Motor neuron (in vitro differentiated cells): Measurements from ENCODE around the gene UVSSA. TPM values are rescaled to one million over a fixed set of nuclear protein-coding genes. Genes with fewer than 3 reads are reported as not detected.
"Not testable (repeated sequence)": the region's sequence is repeated elsewhere in the genome, so short reads cannot be mapped to it uniquely, and the experiment has no call there.

ENCODE experiments used
- ATAC-seq, 8 experiments: fragments of 200-7000 bp; cut with Tn5 transposase; replicated peaks in 6 of 8; 2 replicates each; pipeline ENCODE4 v1.8.0; 2021; ENCODE audit warnings: mild to moderate bottlenecking in 8 of 8, moderate library complexity in 8 of 8
- H3K27ac ChIP-seq, 2 donors: fragments of 250-450 bp; sonication (Bioruptor Pico); 2 replicates each; pipeline ENCODE4 v1.9.0; 2021; ENCODE audit warnings: antibody characterized with exemption in 2 of 2, mild to moderate bottlenecking in 2 of 2, moderate library complexity in 1 of 2
- H3K4me1 ChIP-seq, 2 donors: fragments of 250-450 bp; sonication (Bioruptor Pico); replicated peaks in 1 of 2; 2 replicates each; pipeline ENCODE4 v1.6.1; 2021; ENCODE audit warnings: antibody characterized with exemption in 2 of 2, mild to moderate bottlenecking in 2 of 2, moderate library complexity in 1 of 2
- H3K4me3 ChIP-seq, 5 donors: fragments of 250-450 bp; sonication (Bioruptor Pico); 2 replicates each; pipeline ENCODE4 v1.9.0; 2021; ENCODE audit warnings: antibody characterized with exemption in 5 of 5, mild to moderate bottlenecking in 5 of 5, moderate library complexity in 4 of 5
- WGBS, 10 experiments: fragments of 450-650 bp; shearing (Covaris generic); methylation state at CpG; one replicate each; pipeline ENCODE4 v1.0.0; 2022; 5-methylcytosine and 5-hydroxymethylcytosine counted together
- in situ Hi-C, 9 experiments: fragments of 400-800 bp; cut with MboI; loops; one replicate each; pipeline ENCODE4 v1.15.0; 2021; ENCODE audit warnings: low sequenced_read_pairs in 9 of 9, low pct_unique_long_range_greater_than_20kb in 2 of 9; ENCODE audit not compliant: unreplicated experiment in 9 of 9
- total RNA-seq, 8 experiments: library from RNA; unstranded; fragments of 300-600 nt; gene quantifications; 2 replicates each; pipeline versions ENCODE4 v1.2.3 to v1.2.4, GENCODE V29; 2022

The UVSSA gene
- total RNA-seq, 8 experiments from 2014 or later, result 4.9 to 41.9 (median 8.1) TPM

- no peaks in the 10 kb centered on the region for H3K4me1 ChIP-seq
- H3K27ac ChIP-seq, result no peak overlapping the region
- H3K4me3 ChIP-seq, result no peak overlapping the region
- ATAC-seq, result peak in 3 of 8 experiments; percentile 5 to 23 (median 10)
- WGBS, 10 experiments, result 60 to 100% (median 87%) methylated on average over 1 to 8 of the region's 34 CpGs; no CpG with 5 or more reads in 5 of the 10 experiments
- in situ Hi-C loops, result no loop called here
Measured at GRCh38 chr4:1330761-1331590, 16.0 kb upstream of the UVSSA start.

- in situ Hi-C loops, result no loop called here
- Histone ChIP-seq H3K27ac (no peak overlapping the region), H3K4me3 (no peak overlapping the region), H3K4me1 (no peaks in the 10 kb centered on the region)
- ATAC-seq, result peak in 3 of 8 experiments; percentile 3 to 36 (median 11)
- 60 to 100% (median 80%) methylated on average over 1 to 5 of the region's 21 CpGs; no CpG with 5 or more reads in 5 of the 10 experiments for WGBS, 10 experiments
Measured at GRCh38 chr4:1331591-1332353, 15.2 kb upstream of the UVSSA start.

GRCh38 chr4:1332686-1333085 lies 14.3 kb upstream of the UVSSA start:
- ATAC-seq, result peak in 2 of 8 experiments; percentile 40 to 74
- H3K4me3 ChIP-seq, result no peak overlapping the region
- 80 to 98% (median 94%) methylated on average over 1 to 9 of the region's 13 CpGs; no CpG with 5 or more reads in 6 of the 10 experiments for WGBS, 10 experiments
- H3K4me1 ChIP-seq, result no peaks in the 10 kb centered on the region
- in situ Hi-C loops, result no loop called here
- no peak overlapping the region for H3K27ac ChIP-seq

GRCh38 chr4:1333256-1333655 lies 13.8 kb upstream of the UVSSA start:
- no peak for ATAC-seq
- 77 to 100% (median 89%) methylated on average over 2 to 6 of the region's 8 CpGs; no CpG with 5 or more reads in 6 of the 10 experiments for WGBS, 10 experiments
- Histone ChIP-seq H3K4me3 (no peak overlapping the region), H3K27ac (no peak overlapping the region), H3K4me1 (no peaks in the 10 kb centered on the region)
- in situ Hi-C loops, result no loop called here

GRCh38 chr4:1333851-1334578 lies 13.0 kb upstream of the UVSSA start:
- ATAC-seq, result peak in 1 of 8 experiments; percentile 36
- H3K4me3 ChIP-seq, in situ Hi-C loops, H3K4me1 ChIP-seq, H3K27ac ChIP-seq: not testable (repeated sequence)
- 40 to 100% (median 80%) methylated on average over 1 to 3 of the region's 12 CpGs; no CpG with 5 or more reads in 5 of the 10 experiments for WGBS, 10 experiments

GRCh38 chr4:1334579-1334895 lies 12.5 kb upstream of the UVSSA start:
- H3K27ac ChIP-seq, result no peak overlapping the region

GRCh38 chr4:1335193-1335883 lies 11.7 kb upstream of the UVSSA start:
- 91 to 100% (median 100%) methylated on average over 1 to 2 of the region's 4 CpGs; no CpG with 5 or more reads in 7 of the 10 experiments for WGBS, 10 experiments
- H3K4me1 ChIP-seq, H3K4me3 ChIP-seq, in situ Hi-C loops, H3K27ac ChIP-seq, ATAC-seq: not testable (repeated sequence)

More at GRCh38 chr4:1334579-1334895, 12.5 kb upstream of the UVSSA start:
- H3K4me3 ChIP-seq, result no peak overlapping the region
- 74 to 100% (median 95%) methylated on average over 2 to 3 of the region's 6 CpGs; no CpG with 5 or more reads in 7 of the 10 experiments for WGBS, 10 experiments
- in situ Hi-C loops, result no loop called here
- ATAC-seq, result peak in 3 of 8 experiments; percentile 32 to 84 (median 36)
- H3K4me1 ChIP-seq, result no peaks in the 10 kb centered on the region

GRCh38 chr4:1336088-1336491 lies 10.9 kb upstream of the UVSSA start:
- WGBS, 10 experiments, result 80 to 100% (median 96%) methylated on average over 1 to 3 of the region's 7 CpGs; no CpG with 5 or more reads in 1 of the 10 experiments
- in situ Hi-C loops, result no loop called here
- Histone ChIP-seq H3K4me1 (no peaks in the 10 kb centered on the region), H3K4me3 (no peak overlapping the region), H3K27ac (no peak overlapping the region)
- no peak for ATAC-seq

- ATAC-seq, result peak in 5 of 8 experiments; percentile 57 to 85 (median 77)
- H3K4me3 ChIP-seq, result no peak overlapping the region
- WGBS, 10 experiments, result 40 to 96% (median 88%) methylated on average over 1 to 7 of the region's 11 CpGs; no CpG with 5 or more reads in 1 of the 10 experiments
- H3K4me1 ChIP-seq, result no peaks in the 10 kb centered on the region
- H3K27ac ChIP-seq, result no peak overlapping the region
- in situ Hi-C loops, result no loop called here
Measured at GRCh38 chr4:1337376-1337831, 9.6 kb upstream of the UVSSA start.

- ATAC-seq, result peak in 2 of 8 experiments; percentile 2 to 10
- in situ Hi-C loops, result no loop called here
- 93 to 100% (median 100%) methylated on average over 1 to 10 of the region's 41 CpGs; no CpG with 5 or more reads in 3 of the 10 experiments for WGBS, 10 experiments
- H3K4me1 ChIP-seq, result no peaks in the 10 kb centered on the region
- no peak overlapping the region for H3K27ac ChIP-seq
- H3K4me3 ChIP-seq, result no peak overlapping the region
Measured at GRCh38 chr4:1337951-1338751, 8.9 kb upstream of the UVSSA start.

- Histone ChIP-seq H3K27ac (no peak overlapping the region), H3K4me1 (no peaks in the 10 kb centered on the region), H3K4me3 (no peak overlapping the region)
- in situ Hi-C loops, result no loop called here
- WGBS, 10 experiments, result 80 to 100% (median 98%) methylated on average over 1 to 13 of the region's 38 CpGs; no CpG with 5 or more reads in 2 of the 10 experiments
- no peak for ATAC-seq
Measured at GRCh38 chr4:1338752-1339414, 8.1 kb upstream of the UVSSA start.
